HepG2 (cell line): Measurements from ENCODE around the gene RFFL. TPM values are rescaled to one million over a fixed set of nuclear protein-coding genes. Genes with fewer than 3 reads are reported as not detected.
A peak's percentile ranks its signal among the peaks of the same experiment; 100 is the strongest.

Experiments used
- ARID5B ChIP-seq: IDR thresholded peaks from 2 replicates; pipeline ENCODE4 v1.4.0; 2020; ENCODE audit warnings: mild to moderate bottlenecking, missing genetic modification reagents
- ASH2L ChIP-seq: fragments of 300-600, 200-600 bp; sonication (generic); IDR thresholded peaks from 2 replicates; pipeline ENCODE4 v1.7.0; 2017; ENCODE audit warnings: low read depth, mild to moderate bottlenecking, moderate library complexity, mixed read lengths, low read length; ENCODE audit not compliant: insufficient read length
- FOXA1 ChIP-seq, 2 experiments: fragments of 450-650 bp in 1 of 2; sonication (generic) in 1 of 2; formaldehyde crosslinking in 1 of 2; IDR thresholded peaks; 2 replicates each; pipeline versions ENCODE4 v1.4.0 to v1.6.1; 2016 to 2020; ENCODE audit warnings: missing genetic modification reagents in 1 of 2
- FOXP4 ChIP-seq: sonication (generic); formaldehyde crosslinking; IDR thresholded peaks from 2 replicates; pipeline ENCODE4 v1.4.0; 2020; ENCODE audit warnings: missing genetic modification reagents
- HOMEZ ChIP-seq: IDR thresholded peaks from 2 replicates; pipeline ENCODE4 v1.6.1; 2016; ENCODE audit warnings: low read depth
- MLX ChIP-seq: IDR thresholded peaks from 2 replicates; pipeline ENCODE4 v1.6.1; 2016
- REST ChIP-seq, 2 experiments: IDR thresholded peaks; 2 replicates each; pipeline ENCODE4 v1.6.1; 2011 to 2012; ENCODE audit warnings: low read length in 2 of 2, borderline replicate concordance in 1 of 2, low read depth in 1 of 2, mild to moderate bottlenecking in 1 of 2, moderate library complexity in 1 of 2
- ZNF136 ChIP-seq: sonication (generic); formaldehyde crosslinking; IDR thresholded peaks from 2 replicates; pipeline ENCODE4 v1.8.1; 2022; ENCODE audit warnings: low read depth, mild to moderate bottlenecking, moderate library complexity, missing genetic modification reagents
- ZNF546 ChIP-seq: sonication (generic); formaldehyde crosslinking; conservative IDR thresholded peaks from 2 replicates; pipeline ENCODE4 v1.8.1; 2023; ENCODE audit warnings: mild to moderate bottlenecking, missing genetic modification reagents
- ZNF609 ChIP-seq: sonication (generic); formaldehyde crosslinking; IDR thresholded peaks from 2 replicates; pipeline ENCODE4 v1.4.0; 2020; ENCODE audit warnings: mild to moderate bottlenecking, missing genetic modification reagents, borderline replicate concordance
- ZSCAN20 ChIP-seq: sonication (generic); formaldehyde crosslinking; IDR thresholded peaks from 2 replicates; pipeline ENCODE4 v1.4.0; 2020; ENCODE audit warnings: missing genetic modification reagents, mild to moderate bottlenecking, borderline replicate concordance
- polyA plus RNA-seq, 8 experiments: library from polyadenylated mRNA; depleted of rRNA in 3 of 8; stranded (reverse) in 7 of 8; unstranded in 1 of 8; fragments of >200 nt; fragmentation: Illumina TruSeq in 4 of 8; extraction: Trizol in 4 of 8; gene quantifications; 2 replicates each; pipeline versions ENCODE4 v1.2.1 to v1.2.3, GENCODE V29; 2011 to 2016; ENCODE audit warnings: low read depth in 4 of 8, missing spikeins in 1 of 8, mixed read lengths in 1 of 8; ENCODE audit not compliant: insufficient read depth in 1 of 8
- total RNA-seq, 5 experiments: library from RNA; depleted of rRNA; stranded (reverse); fragments of >200 nt; fragmentation: Illumina TruSeq; extraction: Trizol; gene quantifications; 2 replicates each; pipeline ENCODE4 v1.2.3, GENCODE V29; 2016; ENCODE audit warnings: low read depth in 1 of 5

The RFFL gene
- total and polyA plus RNA-seq, 2 of the 13 experiments (the other 11 are each of a cell fraction or from before 2014, with no cell fraction given): 24.3 to 48.6 TPM

GRCh38 chr17:34980353-34980680 lies 83.2 kb downstream of the RFFL start, which contains the start of gene LIG3 (continued):
- TF ChIP-seq ZNF609: no peak
- TF ChIP-seq ASH2L: peak; percentile 35
- TF ChIP-seq REST (IDR thresholded peaks at IDR 0.05; ENCODE audit: borderline replicate concordance in 1 of 2, low read depth in 1 of 2, low read length in 2 of 2): no peak; a peak in 1 of 4 replicates
- no peak for TF ChIP-seq FOXA1 (IDR thresholded peaks at IDR 0.05)
- no peak; the same call in 1 of the 2 replicates for TF ChIP-seq FOXA1 (CRISPR knock-in tag; IDR thresholded peaks at IDR 0.05)
- TF ChIP-seq HOMEZ (CRISPR knock-in tag): peak; percentile 17; the same call in 1 of the 2 replicates
- peak; percentile 65; the same call in 1 of the 2 replicates for TF ChIP-seq MLX (CRISPR knock-in tag)
- 0 out of 2 replicates have a peak, but pooled peaks have one; percentile 32 for TF ChIP-seq ZNF136 (CRISPR knock-in tag)
- TF ChIP-seq ZSCAN20 (CRISPR knock-in tag): 0 out of 2 replicates have a peak, but pooled peaks have one; percentile 11
- peak; percentile 69; the same call in 1 of the 2 replicates for TF ChIP-seq ZNF546 (CRISPR knock-in tag)
- TF ChIP-seq FOXP4 (CRISPR knock-in tag): peak; percentile 39
- peak; percentile 40; the same call in 1 of the 2 replicates for TF ChIP-seq ARID5B (CRISPR knock-in tag)
